Natural killer cell (primary cell): ENCODE measurements around the gene KLHDC3. TPM values are rescaled to one million over a fixed set of nuclear protein-coding genes. Genes with fewer than 3 reads are reported as not detected.

ENCODE experiments used
- ATAC-seq, 3 donors: fragments of 150-1000 bp in 2 of 3; fragments of 200-7000 bp in 1 of 3; cut with Tn5 transposase; 1 replicate in 1 of 3; 2 replicates in 2 of 3; pipeline ENCODE4 v1.10.0; 2021; ENCODE audit warnings: mild to moderate bottlenecking in 2 of 3, moderate library complexity in 2 of 3
- DNase-seq, 2 donors: peaks; one replicate each; pipeline versions ENCODE4 v3.0.0 to v3.0.0-alpha.2; 2013 to 2021; ENCODE audit warnings: mixed read lengths in 1 of 2
- H3K27ac ChIP-seq: one replicate; pipeline ENCODE4 v1.5.1; 2013; ENCODE audit warnings: mild to moderate bottlenecking, low read length
- H3K27me3 ChIP-seq: one replicate; pipeline ENCODE4 v1.6.1; 2013; ENCODE audit warnings: low read length; ENCODE audit not compliant: control insufficient read depth, insufficient read depth
- H3K36me3 ChIP-seq: one replicate; pipeline ENCODE4 v1.6.1; 2013; ENCODE audit warnings: low read length; ENCODE audit not compliant: control insufficient read depth, insufficient read depth
- H3K4me1 ChIP-seq: one replicate; pipeline ENCODE4 v1.6.1; 2013; ENCODE audit warnings: low read length; ENCODE audit not compliant: control insufficient read depth, insufficient read depth
- H3K4me3 ChIP-seq: one replicate; pipeline ENCODE4 v1.5.1; 2013; ENCODE audit warnings: low read length
- H3K9me3 ChIP-seq: one replicate; pipeline ENCODE4 v1.6.1; 2013; ENCODE audit warnings: low read length; ENCODE audit not compliant: control insufficient read depth, insufficient read depth
- H3K27ac Mint-ChIP-seq, 2 donors: one replicate each; pipeline ENCODE4 v1.8.0; 2022; ENCODE audit warnings: mild to moderate bottlenecking in 2 of 2, mixed read lengths in 2 of 2, moderate library complexity in 1 of 2
- H3K27me3 Mint-ChIP-seq, 2 donors: one replicate each; pipeline ENCODE4 v1.8.0; 2022; ENCODE audit warnings: low read depth in 2 of 2, mixed read lengths in 2 of 2
- H3K36me3 Mint-ChIP-seq: one replicate; pipeline ENCODE4 v1.8.0; 2022; ENCODE audit warnings: mixed read lengths
- H3K4me1 Mint-ChIP-seq, 2 donors: one replicate each; pipeline ENCODE4 v1.8.0; 2022; ENCODE audit warnings: mixed read lengths in 2 of 2
- H3K4me3 Mint-ChIP-seq: one replicate; pipeline ENCODE4 v1.8.0; 2022; ENCODE audit warnings: mild to moderate bottlenecking, moderate library complexity, mixed read lengths
- H3K9me3 Mint-ChIP-seq, 2 donors: one replicate each; pipeline ENCODE4 v1.8.0; 2022; ENCODE audit warnings: mixed read lengths in 2 of 2
- WGBS: methylation state at CpG from one replicate; pipeline ENCODE4 v1.1.7; 2013; ENCODE audit warnings: missing lambda C conversion rate; ENCODE audit not compliant: insufficient coverage; 5-methylcytosine and 5-hydroxymethylcytosine counted together
- intact Hi-C: fragments of 100-400 bp; cut with micrococcal nuclease; formaldehyde crosslinking; loops from one replicate; pipeline ENCODE4 v1.14.2; 2022
- total RNA-seq, 4 donors: library from RNA; stranded (reverse); fragments of 120-200 nt in 1 of 4; gene quantifications; one replicate each; pipeline versions ENCODE4 v1.2.3 to v1.2.4, GENCODE V29; 2013 to 2022
- TF ChIP-seq, protein P1 (sequence below): fragments of 200-600 bp; IDR thresholded peaks from one replicate; pipeline ENCODE4 v1.8.0; 2022; ENCODE audit warnings: antibody characterized with exemption

KLHDC3 gene
- total RNA-seq, 3 donors from 2014 or later (not counting 1 experiment from before 2014, with no cell fraction given), result 52.7 to 60.9 (median 53.7) TPM

DNA sequence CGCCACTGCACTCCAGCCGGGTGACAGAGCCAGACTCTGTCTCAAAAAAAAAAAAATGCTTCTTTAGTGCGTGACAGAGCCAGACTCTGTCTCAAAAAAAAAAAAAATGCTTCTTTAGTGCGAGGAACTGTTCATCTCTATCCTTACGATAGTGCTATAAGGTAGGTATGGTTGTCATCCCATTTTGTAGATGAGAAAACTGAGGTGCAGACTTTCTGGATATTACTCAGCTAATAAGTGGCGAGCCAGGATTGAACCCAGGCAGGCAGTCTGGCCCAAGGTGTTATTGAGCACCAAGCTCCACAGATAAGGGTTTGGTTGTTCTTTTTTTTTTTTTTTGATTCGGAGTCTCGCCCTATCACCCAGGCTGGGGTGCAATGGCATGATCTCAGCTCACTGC lies 12.2 kb upstream of the KLHDC3 start:
- Mint-ChIP-seq H3K4me1 (peaks cover 0 to 11% of the 10 kb centered on the region in 2 donors), H3K27ac (no peak overlapping the region), H3K27me3 (no peaks in the 10 kb centered on the region), H3K4me3 (no peak overlapping the region), H3K36me3 (no peaks in the 10 kb centered on the region), H3K9me3 (no peaks in the 10 kb centered on the region)
- ATAC-seq, result no peak
- H3K4me1 ChIP-seq, result no peaks in the 10 kb centered on the region
- peaks cover 11% of the 10 kb centered on the region for H3K36me3 ChIP-seq
- H3K9me3 ChIP-seq, result no peaks in the 10 kb centered on the region
- no peak overlapping the region for H3K27ac ChIP-seq
- TF ChIP-seq, protein P1, sequence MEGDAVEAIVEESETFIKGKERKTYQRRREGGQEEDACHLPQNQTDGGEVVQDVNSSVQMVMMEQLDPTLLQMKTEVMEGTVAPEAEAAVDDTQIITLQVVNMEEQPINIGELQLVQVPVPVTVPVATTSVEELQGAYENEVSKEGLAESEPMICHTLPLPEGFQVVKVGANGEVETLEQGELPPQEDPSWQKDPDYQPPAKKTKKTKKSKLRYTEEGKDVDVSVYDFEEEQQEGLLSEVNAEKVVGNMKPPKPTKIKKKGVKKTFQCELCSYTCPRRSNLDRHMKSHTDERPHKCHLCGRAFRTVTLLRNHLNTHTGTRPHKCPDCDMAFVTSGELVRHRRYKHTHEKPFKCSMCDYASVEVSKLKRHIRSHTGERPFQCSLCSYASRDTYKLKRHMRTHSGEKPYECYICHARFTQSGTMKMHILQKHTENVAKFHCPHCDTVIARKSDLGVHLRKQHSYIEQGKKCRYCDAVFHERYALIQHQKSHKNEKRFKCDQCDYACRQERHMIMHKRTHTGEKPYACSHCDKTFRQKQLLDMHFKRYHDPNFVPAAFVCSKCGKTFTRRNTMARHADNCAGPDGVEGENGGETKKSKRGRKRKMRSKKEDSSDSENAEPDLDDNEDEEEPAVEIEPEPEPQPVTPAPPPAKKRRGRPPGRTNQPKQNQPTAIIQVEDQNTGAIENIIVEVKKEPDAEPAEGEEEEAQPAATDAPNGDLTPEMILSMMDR, result no peak
- DNase-seq, result no peak
- intact Hi-C loops, result no loop called here
- H3K4me3 ChIP-seq, result no peak overlapping the region
- H3K27me3 ChIP-seq, result no peaks in the 10 kb centered on the region
- 95% methylated on average over 7 of the region's 8 CpGs for WGBS

DNA sequence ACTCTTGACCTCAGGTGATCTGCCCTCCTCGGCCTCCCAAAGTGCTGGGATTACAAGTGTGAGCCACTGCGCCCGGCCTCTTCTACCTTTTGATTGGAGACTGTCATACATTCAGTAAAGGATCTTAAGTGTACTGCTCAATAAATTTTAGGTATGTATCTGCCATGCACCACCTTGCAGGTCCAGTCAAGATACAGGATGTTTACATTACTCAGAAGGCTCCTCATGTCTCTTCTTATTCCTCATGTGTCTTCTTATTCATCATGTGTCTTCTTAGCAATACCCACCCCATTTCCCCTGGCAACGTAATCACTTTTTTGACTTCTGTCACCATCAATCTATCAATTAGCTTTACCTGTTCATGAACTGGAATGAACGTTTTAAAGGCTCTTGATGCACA lies 8.2 kb upstream of the KLHDC3 start:
- intact Hi-C loops, result no loop called here
- H3K4me1 ChIP-seq, result no peaks in the 10 kb centered on the region
- no peak overlapping the region for H3K4me3 Mint-ChIP-seq
- no peaks in the 10 kb centered on the region for H3K9me3 Mint-ChIP-seq
- peaks cover 0 to 6% of the 10 kb centered on the region in 2 donors for H3K4me1 Mint-ChIP-seq
- no peaks in the 10 kb centered on the region for H3K36me3 Mint-ChIP-seq
- no peak overlapping the region for H3K4me3 ChIP-seq
- TF ChIP-seq, protein P1, result no peak
- no peaks in the 10 kb centered on the region for H3K27me3 ChIP-seq
- H3K36me3 ChIP-seq, result peaks cover 46% of the 10 kb centered on the region
- H3K27me3 Mint-ChIP-seq, result no peaks in the 10 kb centered on the region
- ATAC-seq (no peak), DNase-seq (no peak)
- H3K27ac Mint-ChIP-seq, result no peak overlapping the region
- no peaks in the 10 kb centered on the region for H3K9me3 ChIP-seq
- no peak overlapping the region for H3K27ac ChIP-seq
- 96% methylated on average over 5 of the region's 5 CpGs for WGBS

DNA sequence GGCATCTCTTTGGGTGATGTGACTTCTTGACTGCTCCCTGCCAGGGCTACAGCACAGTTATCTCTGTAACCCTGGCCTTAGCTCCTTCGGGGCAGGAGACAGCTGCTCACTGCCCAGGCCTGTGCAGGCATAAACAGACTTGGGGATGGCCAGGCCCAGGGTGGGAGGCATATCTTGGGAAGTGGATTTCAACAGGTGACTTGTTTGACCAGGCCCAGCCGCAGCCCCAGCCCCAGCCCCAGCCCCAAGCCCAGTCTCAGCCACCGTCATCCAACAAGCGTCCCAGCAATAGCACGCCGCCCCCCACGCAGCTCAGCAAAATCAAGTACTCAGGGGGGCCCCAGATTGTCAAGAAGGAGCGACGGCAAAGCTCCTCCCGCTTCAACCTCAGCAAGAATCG lies 7.8 kb upstream of the KLHDC3 start:
- no peaks in the 10 kb centered on the region for H3K9me3 ChIP-seq
- DNase-seq (no peak), ATAC-seq (no peak)
- H3K4me3 ChIP-seq, result no peak overlapping the region
- Mint-ChIP-seq H3K27ac (no peak overlapping the region), H3K27me3 (no peaks in the 10 kb centered on the region), H3K4me1 (peaks cover 0 to 5% of the 10 kb centered on the region in 2 donors), H3K9me3 (no peaks in the 10 kb centered on the region), H3K36me3 (no peaks in the 10 kb centered on the region), H3K4me3 (no peak overlapping the region)
- intact Hi-C loops, result no loop called here
- WGBS, result 96% methylated on average over 11 of the region's 11 CpGs
- H3K4me1 ChIP-seq, result no peaks in the 10 kb centered on the region
- peaks cover 48% of the 10 kb centered on the region for H3K36me3 ChIP-seq
- TF ChIP-seq, protein P1, result no peak
- no peak overlapping the region for H3K27ac ChIP-seq
- H3K27me3 ChIP-seq, result no peaks in the 10 kb centered on the region

DNA sequence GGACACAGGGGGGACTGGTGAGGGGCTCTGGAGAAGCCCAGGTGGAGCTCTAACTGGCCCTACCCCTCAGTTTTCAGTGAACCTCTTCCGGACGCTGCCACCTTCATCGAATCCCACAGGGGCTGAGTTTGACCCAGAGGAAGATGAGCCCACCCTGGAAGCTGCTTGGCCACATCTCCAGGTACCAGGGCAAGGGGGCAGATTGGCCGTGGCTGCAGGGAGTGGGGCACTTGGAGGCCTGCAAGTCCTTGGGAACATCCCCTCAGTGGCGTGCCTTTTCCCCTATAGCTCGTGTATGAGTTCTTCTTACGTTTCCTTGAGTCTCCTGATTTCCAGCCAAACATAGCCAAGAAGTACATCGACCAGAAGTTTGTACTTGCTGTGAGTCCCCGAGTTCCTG lies 6.9 kb upstream of the KLHDC3 start:
- no peak overlapping the region for H3K27ac ChIP-seq
- no peaks in the 10 kb centered on the region for H3K36me3 Mint-ChIP-seq
- no peaks in the 10 kb centered on the region for H3K9me3 Mint-ChIP-seq
- peaks cover 55% of the 10 kb centered on the region for H3K36me3 ChIP-seq
- no peaks in the 10 kb centered on the region for H3K27me3 ChIP-seq
- no peaks in the 10 kb centered on the region for H3K9me3 ChIP-seq
- peaks cover 3% of the 10 kb centered on the region for H3K4me1 ChIP-seq
- WGBS, result 97% methylated on average over 9 of the region's 9 CpGs
- H3K4me3 ChIP-seq, result no peak overlapping the region
- no peak overlapping the region for H3K4me3 Mint-ChIP-seq
- ATAC-seq (no peak), DNase-seq (no peak)
- no peaks in the 10 kb centered on the region for H3K27me3 Mint-ChIP-seq
- peak overlapping the region in 1 of 2 donors; percentile 23 for H3K27ac Mint-ChIP-seq
- intact Hi-C loops, result no loop called here
- peaks cover 0 to 14% of the 10 kb centered on the region in 2 donors for H3K4me1 Mint-ChIP-seq
- TF ChIP-seq, protein P1, result no peak
